Measurements from ENCODE around the gene AP1B1.

DNA sequence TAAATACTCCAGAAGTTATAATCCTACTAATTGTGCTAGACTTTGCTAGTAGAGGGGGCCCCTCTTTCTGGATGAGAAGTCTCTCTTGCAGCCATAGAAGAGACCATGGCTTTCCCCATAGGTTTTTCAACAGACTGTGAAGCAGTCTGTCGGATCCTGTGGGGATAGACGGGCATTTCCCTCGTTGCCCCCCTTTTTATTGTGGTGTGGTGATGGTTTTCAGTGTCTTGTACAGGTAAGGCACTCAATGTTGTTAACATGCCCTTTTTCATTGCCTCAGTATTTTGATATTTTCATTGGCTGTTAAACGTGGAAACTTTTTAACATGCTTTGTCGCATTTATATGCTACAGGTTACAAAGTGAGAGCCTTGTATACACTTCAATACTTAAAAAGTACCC is 98.3 kb downstream of the AP1B1 start:
- TF ChIP-seq TARDBP (IDR thresholded peaks at IDR 0.05) (no peak), SP1 (IDR thresholded peaks at IDR 0.05) (no peak)

Data from HEK293T (cell line).